ENCODE measurements around the gene NR3C2. TPM values are rescaled to one million over a fixed set of nuclear protein-coding genes. Genes with fewer than 3 reads are reported as not detected.

The NR3C2 gene
- polyA plus RNA-seq, 1 donor from 2014 or later, result 0.06 TPM

DNA sequence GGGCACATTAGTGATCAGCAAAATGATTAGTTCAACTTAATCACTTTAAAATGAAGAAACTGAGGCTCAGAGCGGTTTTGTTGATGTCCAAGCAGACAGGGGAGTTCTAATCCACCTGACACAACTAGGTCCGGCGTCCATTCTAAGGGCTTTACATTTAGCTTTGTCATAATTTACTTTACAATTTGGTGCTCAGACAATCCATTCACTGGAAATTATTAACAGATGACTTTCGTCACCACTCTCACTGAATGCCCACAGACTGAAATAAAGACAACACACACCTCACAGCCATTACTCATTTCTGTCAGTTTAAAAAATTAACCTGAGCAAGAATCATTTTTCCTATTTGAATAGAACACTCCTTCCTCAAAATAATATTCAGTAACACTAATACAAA lies 10.8 kb downstream of the NR3C2 start:
- H3K9me2 ChIP-seq (ENCODE audit: insufficient read depth, low read length), result no peaks in the 10 kb centered on the region
- no peak overlapping the region for H3K4me3 ChIP-seq (ENCODE audit: low read length)
- no peaks in the 10 kb centered on the region for H3K9me3 ChIP-seq (ENCODE audit: low read length)
- H3K27me3 ChIP-seq (ENCODE audit: insufficient read depth, low read depth, low read length), result no peaks in the 10 kb centered on the region
- H3K4me2 ChIP-seq (ENCODE audit: low read length), result no peak overlapping the region
- no peaks in the 10 kb centered on the region for H3K36me3 ChIP-seq (ENCODE audit: insufficient read depth, low read length)
- no peaks in the 10 kb centered on the region for H3K79me2 ChIP-seq (replicated peaks; ENCODE audit: insufficient read depth, low read length)
- no peak overlapping the region for H3K27ac ChIP-seq (ENCODE audit: low read length)
- no peak overlapping the region for H3K9ac ChIP-seq (ENCODE audit: low read length)
- no peaks in the 10 kb centered on the region for H3F3A ChIP-seq (ENCODE audit: insufficient read depth, low read length, poor library complexity, severe bottlenecking)
- H2AFZ ChIP-seq (ENCODE audit: low read depth, low read length), result no peak overlapping the region
- TF ChIP-seq RAD21 (conservative IDR thresholded peaks at IDR 0.05) (no peak), TAF1 (IDR thresholded peaks at IDR 0.05; ENCODE audit: low read depth) (no peak), CTCF (IDR thresholded peaks at IDR 0.05; ENCODE audit: poor library complexity, severe bottlenecking) (no peak), EP300 (conservative IDR thresholded peaks at IDR 0.05; ENCODE audit: poor library complexity, severe bottlenecking) (no peak), EZH2 (IDR thresholded peaks at IDR 0.05; ENCODE audit: borderline replicate concordance, insufficient read depth, low read length, poor library complexity, severe bottlenecking) (no peak), SMC3 (conservative IDR thresholded peaks at IDR 0.05; ENCODE audit: poor library complexity) (no peak), POLR2AphosphoS5 (IDR thresholded peaks at IDR 0.05) (no peak), MXI1 (conservative IDR thresholded peaks at IDR 0.05; ENCODE audit: poor library complexity, severe bottlenecking) (no peak)
- TF ChIP-seq, protein P1, sequence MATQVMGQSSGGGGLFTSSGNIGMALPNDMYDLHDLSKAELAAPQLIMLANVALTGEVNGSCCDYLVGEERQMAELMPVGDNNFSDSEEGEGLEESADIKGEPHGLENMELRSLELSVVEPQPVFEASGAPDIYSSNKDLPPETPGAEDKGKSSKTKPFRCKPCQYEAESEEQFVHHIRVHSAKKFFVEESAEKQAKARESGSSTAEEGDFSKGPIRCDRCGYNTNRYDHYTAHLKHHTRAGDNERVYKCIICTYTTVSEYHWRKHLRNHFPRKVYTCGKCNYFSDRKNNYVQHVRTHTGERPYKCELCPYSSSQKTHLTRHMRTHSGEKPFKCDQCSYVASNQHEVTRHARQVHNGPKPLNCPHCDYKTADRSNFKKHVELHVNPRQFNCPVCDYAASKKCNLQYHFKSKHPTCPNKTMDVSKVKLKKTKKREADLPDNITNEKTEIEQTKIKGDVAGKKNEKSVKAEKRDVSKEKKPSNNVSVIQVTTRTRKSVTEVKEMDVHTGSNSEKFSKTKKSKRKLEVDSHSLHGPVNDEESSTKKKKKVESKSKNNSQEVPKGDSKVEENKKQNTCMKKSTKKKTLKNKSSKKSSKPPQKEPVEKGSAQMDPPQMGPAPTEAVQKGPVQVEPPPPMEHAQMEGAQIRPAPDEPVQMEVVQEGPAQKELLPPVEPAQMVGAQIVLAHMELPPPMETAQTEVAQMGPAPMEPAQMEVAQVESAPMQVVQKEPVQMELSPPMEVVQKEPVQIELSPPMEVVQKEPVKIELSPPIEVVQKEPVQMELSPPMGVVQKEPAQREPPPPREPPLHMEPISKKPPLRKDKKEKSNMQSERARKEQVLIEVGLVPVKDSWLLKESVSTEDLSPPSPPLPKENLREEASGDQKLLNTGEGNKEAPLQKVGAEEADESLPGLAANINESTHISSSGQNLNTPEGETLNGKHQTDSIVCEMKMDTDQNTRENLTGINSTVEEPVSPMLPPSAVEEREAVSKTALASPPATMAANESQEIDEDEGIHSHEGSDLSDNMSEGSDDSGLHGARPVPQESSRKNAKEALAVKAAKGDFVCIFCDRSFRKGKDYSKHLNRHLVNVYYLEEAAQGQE (IDR thresholded peaks at IDR 0.05; ENCODE audit: borderline replicate concordance), result no peak
- no peaks in the 10 kb centered on the region for H4K20me1 ChIP-seq (ENCODE audit: insufficient read depth)

DNA sequence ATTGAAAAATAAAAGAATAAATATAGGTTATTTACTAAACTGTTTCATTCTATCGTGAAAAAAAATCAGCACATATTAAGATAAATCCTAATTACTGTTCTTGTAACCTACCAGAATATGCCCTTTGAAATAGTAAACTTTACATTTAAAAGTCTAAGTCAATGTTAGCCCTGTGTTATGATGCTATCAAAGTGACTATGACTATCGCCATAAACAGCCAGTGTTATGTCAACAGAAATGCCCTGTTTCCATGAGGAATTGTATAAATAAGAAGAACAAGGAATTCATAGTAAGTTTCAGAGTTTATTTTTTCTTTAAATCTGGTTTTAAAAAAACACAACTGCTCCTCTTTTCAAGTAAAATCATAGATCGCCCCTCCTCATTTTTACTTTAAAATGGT lies 11.4 kb downstream of the NR3C2 start:
- H3K4me3 ChIP-seq (ENCODE audit: low read length), result no peak overlapping the region
- no peaks in the 10 kb centered on the region for H4K20me1 ChIP-seq (ENCODE audit: insufficient read depth)
- H3K9ac ChIP-seq (ENCODE audit: low read length), result no peak overlapping the region
- no peak overlapping the region for H3K27ac ChIP-seq (ENCODE audit: low read length)
- no peaks in the 10 kb centered on the region for H3K9me2 ChIP-seq (ENCODE audit: insufficient read depth, low read length)
- TF ChIP-seq EP300 (conservative IDR thresholded peaks at IDR 0.05; ENCODE audit: poor library complexity, severe bottlenecking), result no peak
- H3F3A ChIP-seq (ENCODE audit: insufficient read depth, low read length, poor library complexity, severe bottlenecking), result no peaks in the 10 kb centered on the region
- H3K9me3 ChIP-seq (ENCODE audit: low read length), result no peaks in the 10 kb centered on the region
- no peaks in the 10 kb centered on the region for H3K36me3 ChIP-seq (ENCODE audit: insufficient read depth, low read length)
- no peaks in the 10 kb centered on the region for H3K27me3 ChIP-seq (ENCODE audit: insufficient read depth, low read depth, low read length)
- H3K4me2 ChIP-seq (ENCODE audit: low read length), result no peak overlapping the region
- H2AFZ ChIP-seq (ENCODE audit: low read depth, low read length), result no peak overlapping the region
- no peaks in the 10 kb centered on the region for H3K79me2 ChIP-seq (replicated peaks; ENCODE audit: insufficient read depth, low read length)

DNA sequence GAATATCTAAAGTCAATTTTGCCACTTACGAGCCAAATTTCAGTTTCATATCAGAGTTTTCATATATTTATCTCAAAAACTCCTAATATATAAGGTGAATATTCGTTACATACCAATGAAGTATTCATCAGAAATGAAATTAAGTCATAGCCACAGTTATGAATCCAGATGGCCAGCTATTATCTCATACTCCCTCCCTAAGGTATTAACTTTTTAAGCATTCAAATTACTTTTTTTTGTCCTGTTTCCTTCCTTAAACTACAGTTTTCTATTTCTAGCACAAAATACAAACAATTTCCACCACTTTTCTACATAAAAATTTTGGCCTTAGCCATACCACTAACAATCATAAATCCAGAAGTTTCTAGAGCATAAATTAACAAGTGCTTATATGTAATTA lies 13.0 kb downstream of the NR3C2 start:
- no peaks in the 10 kb centered on the region for H3K9me3 ChIP-seq (ENCODE audit: low read length)
- no peaks in the 10 kb centered on the region for H4K20me1 ChIP-seq (ENCODE audit: insufficient read depth)
- no peaks in the 10 kb centered on the region for H3K36me3 ChIP-seq (ENCODE audit: insufficient read depth, low read length)
- H3K79me2 ChIP-seq (replicated peaks; ENCODE audit: insufficient read depth, low read length), result no peaks in the 10 kb centered on the region
- H3K27ac ChIP-seq (ENCODE audit: low read length), result no peak overlapping the region
- H3K27me3 ChIP-seq (ENCODE audit: insufficient read depth, low read depth, low read length), result no peaks in the 10 kb centered on the region
- no peak for TF ChIP-seq RAD21 (conservative IDR thresholded peaks at IDR 0.05)
- TF ChIP-seq TAF1 (IDR thresholded peaks at IDR 0.05; ENCODE audit: low read depth), result no peak
- TF ChIP-seq CTCF (IDR thresholded peaks at IDR 0.05; ENCODE audit: poor library complexity, severe bottlenecking), result no peak
- no peak for TF ChIP-seq MXI1 (conservative IDR thresholded peaks at IDR 0.05; ENCODE audit: poor library complexity, severe bottlenecking)
- no peak for TF ChIP-seq EP300 (conservative IDR thresholded peaks at IDR 0.05; ENCODE audit: poor library complexity, severe bottlenecking)
- TF ChIP-seq SMC3 (conservative IDR thresholded peaks at IDR 0.05; ENCODE audit: poor library complexity), result no peak
- TF ChIP-seq EZH2 (IDR thresholded peaks at IDR 0.05; ENCODE audit: borderline replicate concordance, insufficient read depth, low read length, poor library complexity, severe bottlenecking), result no peak
- TF ChIP-seq POLR2AphosphoS5 (IDR thresholded peaks at IDR 0.05), result no peak
- TF ChIP-seq, protein P1 (IDR thresholded peaks at IDR 0.05; ENCODE audit: borderline replicate concordance), result no peak
- no peaks in the 10 kb centered on the region for H3K9me2 ChIP-seq (ENCODE audit: insufficient read depth, low read length)
- no peaks in the 10 kb centered on the region for H3F3A ChIP-seq (ENCODE audit: insufficient read depth, low read length, poor library complexity, severe bottlenecking)
- H3K4me2 ChIP-seq (ENCODE audit: low read length), result no peak overlapping the region
- H3K9ac ChIP-seq (ENCODE audit: low read length), result no peak overlapping the region
- no peak overlapping the region for H3K4me3 ChIP-seq (ENCODE audit: low read length)
- H2AFZ ChIP-seq (ENCODE audit: low read depth, low read length), result no peak overlapping the region

Measured in neural cell (in vitro differentiated cells).